NCI-H146 treated with DMSO at 0.1 percent for 48 hours (cell line): Measurements from ENCODE around the gene NSUN7.
"Not testable (repeated sequence)": the region's sequence is repeated elsewhere in the genome, so short reads cannot be mapped to it uniquely, and the experiment has no call there.

ENCODE experiments used
- DNase-seq: peaks from one replicate; lab custom pipeline; 2025; ENCODE audit not compliant: unreplicated experiment; lab: John Stamatoyannopoulos, UW

NSUN7 gene

GRCh38 chr4:40749717-40750460, at the start of gene NSUN7:
TSS of gene NSUN7 (plus strand) at chr4:40749955. CDS start at chr4:40750694, 739 bp downstream.
- DNase-seq = peak; percentile 83

GRCh38 chr4:40702137-40702799, 47.5 kb upstream of the NSUN7 start:
- no peak for DNase-seq

GRCh38 chr4:40702800-40703151, 47.0 kb upstream of the NSUN7 start:
- no peak for DNase-seq

GRCh38 chr4:40704073-40704472, 45.7 kb upstream of the NSUN7 start:
- DNase-seq = no peak

- DNase-seq = no peak
Observed at GRCh38 chr4:40710484-40711254, 39.1 kb upstream of the NSUN7 start.

- not testable (repeated sequence) for DNase-seq
Observed at GRCh38 chr4:40713001-40713400, 36.8 kb upstream of the NSUN7 start.

- no peak for DNase-seq
Observed at GRCh38 chr4:40713798-40714197, 36.0 kb upstream of the NSUN7 start.

- peak; percentile 54 for DNase-seq
Observed at GRCh38 chr4:40718586-40718985, 31.2 kb upstream of the NSUN7 start.

GRCh38 chr4:40719008-40719623, 30.6 kb upstream of the NSUN7 start:
- DNase-seq = peak; percentile 62

- no peak for DNase-seq
Observed at GRCh38 chr4:40720351-40720750, 29.4 kb upstream of the NSUN7 start.

GRCh38 chr4:40720916-40721315, 28.8 kb upstream of the NSUN7 start:
- no peak for DNase-seq

GRCh38 chr4:40721730-40722171, 28.0 kb upstream of the NSUN7 start:
- no peak for DNase-seq

- DNase-seq = no peak
Observed at GRCh38 chr4:40722576-40723161, 27.1 kb upstream of the NSUN7 start.

GRCh38 chr4:40723728-40724127, 26.0 kb upstream of the NSUN7 start:
- DNase-seq = no peak

- DNase-seq = no peak
Observed at GRCh38 chr4:40728333-40728732, 21.4 kb upstream of the NSUN7 start.

GRCh38 chr4:40729555-40729954, 20.2 kb upstream of the NSUN7 start:
- DNase-seq = no peak

GRCh38 chr4:40730091-40730679, 19.6 kb upstream of the NSUN7 start:
- no peak for DNase-seq

GRCh38 chr4:40731361-40731760, 18.4 kb upstream of the NSUN7 start:
- DNase-seq = no peak

GRCh38 chr4:40731792-40732245, 17.9 kb upstream of the NSUN7 start:
- peak; percentile 31 for DNase-seq

- no peak for DNase-seq
Observed at GRCh38 chr4:40733752-40734151, 16.0 kb upstream of the NSUN7 start.

GRCh38 chr4:40734497-40734896, 15.3 kb upstream of the NSUN7 start:
- DNase-seq = no peak
